Measurements from ENCODE around the gene ADGRD2.

The ADGRD2 gene

DNA sequence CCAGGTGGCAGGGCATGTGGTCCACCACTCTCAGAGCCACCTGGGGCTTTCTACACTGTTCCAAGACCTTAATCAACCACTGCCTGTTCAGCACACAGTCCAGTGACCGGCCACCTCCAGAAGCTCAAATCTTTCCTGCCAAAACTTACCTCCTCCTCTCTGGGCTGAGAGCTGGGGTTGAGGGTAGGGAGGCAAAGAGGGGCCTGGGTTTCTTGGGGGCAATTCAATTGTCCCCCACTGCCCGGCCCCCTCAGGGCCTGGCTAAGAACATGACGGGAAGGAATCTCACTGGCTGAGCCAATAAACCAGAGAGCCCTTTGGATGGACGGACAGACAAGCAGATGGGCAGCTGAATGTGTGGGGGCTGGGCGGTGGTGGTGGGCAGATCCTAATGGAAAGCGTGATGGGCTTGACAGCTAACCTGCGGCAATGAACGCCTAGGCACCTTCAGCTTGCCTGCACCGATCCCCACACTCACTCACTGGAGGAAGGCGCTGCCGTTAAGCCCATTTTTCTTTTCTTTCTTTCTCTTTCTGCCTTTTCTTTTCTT is 51.6 kb downstream of the ADGRD2 start:
- H3K4me1 ChIP-seq (ENCODE audit: control insufficient read depth, low read depth, low read length): no peaks in the 10 kb centered on the region
- H3K27me3 ChIP-seq (ENCODE audit: control insufficient read depth, insufficient read depth, low read length): peaks cover 66% of the 10 kb centered on the region
- no peak overlapping the region for H3K27ac ChIP-seq (ENCODE audit: low read length)
- H3K9ac ChIP-seq (ENCODE audit: low read length): no peak overlapping the region
- no peaks in the 10 kb centered on the region for H3K9me3 ChIP-seq (ENCODE audit: control insufficient read depth, low read depth, low read length)
- no peak overlapping the region for H3K4me3 ChIP-seq (ENCODE audit: low read length)
- no peaks in the 10 kb centered on the region for H3K36me3 ChIP-seq (ENCODE audit: control insufficient read depth, low read depth, low read length)

DNA sequence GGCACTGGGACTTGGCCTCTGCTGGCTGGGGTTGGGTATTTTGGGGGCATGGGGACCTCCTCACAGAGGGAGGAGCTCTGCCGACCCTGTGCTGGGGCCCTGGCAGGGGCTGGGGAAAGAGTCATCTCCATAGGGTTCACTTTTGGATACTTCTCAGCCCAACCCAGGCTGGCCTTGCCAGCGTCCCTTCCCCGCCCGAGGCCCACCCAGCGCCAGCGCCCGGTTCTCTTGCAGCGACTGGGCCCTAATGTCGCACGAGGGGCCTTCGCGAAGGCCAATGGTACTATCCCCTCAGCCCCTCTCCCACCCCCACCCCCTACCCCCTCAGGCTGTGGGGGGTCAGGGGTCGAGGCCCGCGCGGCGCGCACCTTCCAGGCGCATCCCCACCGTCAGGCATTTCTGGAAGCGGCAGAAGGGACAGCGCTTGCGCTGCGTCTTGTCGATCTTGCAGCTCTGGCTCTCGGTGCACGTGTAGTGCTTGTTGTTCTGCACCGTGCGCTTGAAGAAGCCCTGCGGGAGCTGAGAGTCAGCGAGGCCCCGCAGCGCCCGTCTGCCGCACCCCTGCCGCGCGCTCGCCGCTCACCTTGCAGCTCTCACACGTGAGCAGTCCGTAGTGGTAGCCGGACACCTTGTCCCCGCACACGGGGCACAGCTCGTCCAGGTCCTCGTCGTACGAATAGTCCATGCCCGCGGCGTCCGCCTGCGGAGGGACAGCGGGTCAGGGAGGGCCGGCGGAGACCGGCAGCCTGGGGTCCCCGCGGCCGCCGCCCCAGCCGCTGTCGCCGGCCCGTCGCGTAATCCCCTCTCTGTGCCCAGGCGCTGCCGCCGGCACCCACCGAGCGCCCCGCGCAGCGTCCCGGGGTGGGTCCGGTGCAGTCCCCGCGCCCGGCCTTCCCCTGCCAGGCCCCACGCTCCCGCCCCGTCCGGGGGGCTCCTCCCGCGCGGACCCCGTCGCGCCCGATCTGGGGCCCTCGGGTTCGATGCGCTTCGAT is 52.8 kb downstream of the ADGRD2 start:
- H3K4me1 ChIP-seq (ENCODE audit: control insufficient read depth, low read depth, low read length): no peaks in the 10 kb centered on the region
- H3K9me3 ChIP-seq (ENCODE audit: control insufficient read depth, low read depth, low read length): no peaks in the 10 kb centered on the region
- no peak overlapping the region for H3K4me3 ChIP-seq (ENCODE audit: low read length)
- peaks cover 68% of the 10 kb centered on the region for H3K27me3 ChIP-seq (ENCODE audit: control insufficient read depth, insufficient read depth, low read length)
- no peaks in the 10 kb centered on the region for H3K36me3 ChIP-seq (ENCODE audit: control insufficient read depth, low read depth, low read length)
- H3K27ac ChIP-seq (ENCODE audit: low read length): no peak overlapping the region
- no peak overlapping the region for H3K9ac ChIP-seq (ENCODE audit: low read length)

DNA sequence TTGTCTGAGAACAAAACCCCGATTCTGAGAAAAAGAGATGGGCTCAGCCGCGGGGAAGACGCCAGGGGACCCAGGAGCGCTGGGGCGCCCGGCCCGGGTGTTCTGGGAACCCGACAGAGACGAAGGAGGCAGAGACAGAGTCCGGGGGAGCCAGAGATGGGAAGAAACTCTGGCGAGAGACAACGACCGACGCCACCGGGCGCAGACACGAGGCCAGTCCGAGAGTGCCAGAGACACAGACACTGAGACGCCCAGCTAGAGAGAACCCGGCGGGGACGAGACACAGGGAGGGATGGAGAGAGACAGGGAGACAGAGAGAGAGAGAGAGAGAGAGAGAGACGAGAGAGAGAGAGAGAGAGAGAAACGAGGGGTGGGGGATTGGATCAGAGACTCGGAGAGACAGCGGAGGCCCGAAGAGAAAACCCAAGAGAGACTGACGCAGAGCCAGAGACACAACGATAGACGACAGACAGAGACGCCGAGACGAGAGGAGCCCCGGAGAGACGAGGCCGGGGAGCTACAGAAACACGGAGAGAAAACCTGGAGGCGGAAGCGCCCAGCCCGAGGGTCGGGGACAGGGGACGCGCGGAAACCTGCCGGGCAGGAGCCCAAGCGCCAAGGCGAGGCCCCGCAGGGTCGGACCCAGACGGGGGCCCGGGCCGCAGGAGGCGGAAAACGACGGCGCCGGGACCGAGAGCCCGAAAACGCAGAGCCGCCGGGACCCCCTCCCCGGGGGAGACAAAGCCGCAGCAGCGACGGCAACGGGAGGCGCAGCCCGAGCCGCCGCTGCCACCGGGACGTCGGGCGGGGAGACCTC is 53.7 kb downstream of the ADGRD2 start:
- H3K4me1 ChIP-seq (ENCODE audit: control insufficient read depth, low read depth, low read length): no peaks in the 10 kb centered on the region
- H3K27ac ChIP-seq (ENCODE audit: low read length): no peak overlapping the region
- H3K9me3 ChIP-seq (ENCODE audit: control insufficient read depth, low read depth, low read length): no peaks in the 10 kb centered on the region
- peaks cover 68% of the 10 kb centered on the region for H3K27me3 ChIP-seq (ENCODE audit: control insufficient read depth, insufficient read depth, low read length)
- peak overlapping the region; percentile 30 for H3K4me3 ChIP-seq (ENCODE audit: low read length)
- H3K36me3 ChIP-seq (ENCODE audit: control insufficient read depth, low read depth, low read length): no peaks in the 10 kb centered on the region
- H3K9ac ChIP-seq (ENCODE audit: low read length): no peak overlapping the region

DNA sequence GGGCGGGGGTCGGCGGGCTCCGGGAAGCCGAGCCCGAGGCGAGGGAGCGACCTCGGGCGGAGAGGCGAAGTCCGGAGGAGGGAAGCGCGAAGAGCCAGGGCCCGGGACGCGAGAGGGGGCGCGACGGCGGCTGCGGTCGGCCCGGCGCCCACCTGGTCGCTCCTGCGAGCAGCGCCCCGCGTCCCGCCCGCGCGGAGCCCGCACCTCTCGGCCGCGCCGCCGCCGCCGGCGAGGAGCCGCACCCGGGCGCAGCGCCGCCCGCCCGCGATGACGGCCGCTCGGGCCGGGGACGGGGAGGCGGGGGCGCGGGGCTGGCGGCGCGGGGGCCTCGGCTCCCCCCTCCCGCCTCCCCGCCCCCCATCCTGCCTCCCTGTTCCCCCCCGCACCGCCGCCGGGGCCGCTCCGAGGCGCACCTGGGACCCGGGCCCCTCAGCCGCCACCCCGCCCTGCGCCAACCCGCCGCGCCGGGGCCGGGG is 54.3 kb downstream of the ADGRD2 start:
- no peak overlapping the region for H3K9ac ChIP-seq (ENCODE audit: low read length)
- no peak overlapping the region for H3K27ac ChIP-seq (ENCODE audit: low read length)
- H3K4me1 ChIP-seq (ENCODE audit: control insufficient read depth, low read depth, low read length): no peaks in the 10 kb centered on the region
- H3K27me3 ChIP-seq (ENCODE audit: control insufficient read depth, insufficient read depth, low read length): peaks cover 63% of the 10 kb centered on the region
- H3K4me3 ChIP-seq (ENCODE audit: low read length): no peak overlapping the region
- no peaks in the 10 kb centered on the region for H3K9me3 ChIP-seq (ENCODE audit: control insufficient read depth, low read depth, low read length)
- H3K36me3 ChIP-seq (ENCODE audit: control insufficient read depth, low read depth, low read length): no peaks in the 10 kb centered on the region

DNA sequence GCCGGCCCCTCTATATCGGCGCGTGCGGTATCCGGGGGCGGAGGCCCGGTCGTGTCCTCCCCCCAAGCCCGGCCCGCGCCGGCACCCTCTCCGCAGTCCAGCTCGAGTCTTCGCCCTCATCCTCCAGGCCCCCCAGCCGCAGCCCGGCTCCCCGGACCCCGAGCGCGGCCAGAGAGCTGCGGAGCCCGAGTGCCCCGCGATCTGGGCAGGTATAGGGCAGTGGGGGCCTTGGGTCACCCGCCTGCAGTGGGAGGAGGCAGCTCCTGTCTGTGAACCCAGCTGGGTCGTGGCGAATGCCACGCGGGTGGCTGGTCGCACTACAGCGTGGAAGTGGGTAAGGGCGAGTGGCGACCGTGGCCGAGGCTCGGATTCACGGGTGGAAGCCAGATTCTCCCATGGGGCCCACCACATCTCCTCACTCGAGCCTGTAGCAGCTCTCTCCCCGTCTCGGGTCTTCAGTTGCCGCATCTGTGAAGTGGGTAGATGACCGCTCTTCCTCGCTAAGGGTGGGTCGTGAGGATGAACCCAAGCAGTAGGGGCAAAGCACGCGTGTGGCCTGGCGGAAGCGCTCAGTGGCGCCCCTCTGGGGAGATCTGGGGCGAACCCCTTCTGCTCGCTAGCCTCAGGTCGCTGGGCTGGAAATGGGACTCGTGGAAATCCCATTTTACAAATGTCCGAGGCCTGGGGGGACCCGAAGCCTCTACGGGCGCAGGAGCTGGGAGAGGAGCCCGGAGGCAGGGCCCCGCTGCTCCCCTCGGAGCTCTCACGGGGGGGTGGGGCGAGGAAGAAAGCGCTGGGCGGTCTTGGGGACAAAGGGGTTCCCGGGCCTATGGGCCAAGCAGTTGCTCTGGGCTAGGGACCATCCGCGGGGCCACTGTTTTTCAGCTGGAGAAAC is 55.0 kb downstream of the ADGRD2 start:
- Histone ChIP-seq H3K4me1 (ENCODE audit: control insufficient read depth, low read depth, low read length) (no peaks in the 10 kb centered on the region), H3K9me3 (ENCODE audit: control insufficient read depth, low read depth, low read length) (no peaks in the 10 kb centered on the region), H3K9ac (ENCODE audit: low read length) (no peak overlapping the region), H3K36me3 (ENCODE audit: control insufficient read depth, low read depth, low read length) (no peaks in the 10 kb centered on the region), H3K27me3 (ENCODE audit: control insufficient read depth, insufficient read depth, low read length) (peaks cover 62% of the 10 kb centered on the region), H3K27ac (ENCODE audit: low read length) (no peak overlapping the region), H3K4me3 (ENCODE audit: low read length) (peak overlapping the region; percentile 17)

DNA sequence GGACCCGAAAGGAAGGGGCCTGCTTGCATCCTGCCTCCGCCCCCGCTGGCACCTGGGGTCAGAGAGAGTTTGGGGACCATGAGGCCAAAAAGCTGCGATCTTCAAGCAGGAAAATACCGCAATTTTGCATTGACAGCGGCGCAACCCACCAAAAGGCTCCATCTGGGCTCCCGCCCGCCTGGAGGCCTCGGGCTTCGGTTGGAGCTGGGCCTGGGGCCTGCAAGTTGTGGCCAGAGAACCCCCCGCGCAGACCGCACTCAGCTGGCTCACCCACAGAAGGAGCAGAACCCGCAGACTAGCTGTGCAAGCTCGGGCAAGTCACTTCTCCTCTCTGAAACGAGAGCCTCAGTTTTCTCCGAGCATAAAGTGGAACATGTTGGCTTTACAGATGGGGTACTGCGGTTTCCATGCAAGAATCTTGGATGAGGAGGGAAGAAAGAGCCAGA is 55.7 kb downstream of the ADGRD2 start:
- H3K4me1 ChIP-seq (ENCODE audit: control insufficient read depth, low read depth, low read length): no peaks in the 10 kb centered on the region
- no peak overlapping the region for H3K4me3 ChIP-seq (ENCODE audit: low read length)
- H3K9me3 ChIP-seq (ENCODE audit: control insufficient read depth, low read depth, low read length): no peaks in the 10 kb centered on the region
- peaks cover 59% of the 10 kb centered on the region for H3K27me3 ChIP-seq (ENCODE audit: control insufficient read depth, insufficient read depth, low read length)
- no peak overlapping the region for H3K27ac ChIP-seq (ENCODE audit: low read length)
- H3K36me3 ChIP-seq (ENCODE audit: control insufficient read depth, low read depth, low read length): no peaks in the 10 kb centered on the region
- H3K9ac ChIP-seq (ENCODE audit: low read length): no peak overlapping the region

GRCh38 chr9:124506433-124506832 is 56.2 kb downstream of the ADGRD2 start:
- Histone ChIP-seq H3K36me3 (ENCODE audit: control insufficient read depth, low read depth, low read length) (no peaks in the 10 kb centered on the region), H3K27me3 (ENCODE audit: control insufficient read depth, insufficient read depth, low read length) (peaks cover 53% of the 10 kb centered on the region), H3K27ac (ENCODE audit: low read length) (no peak overlapping the region), H3K9ac (ENCODE audit: low read length) (no peak overlapping the region), H3K4me3 (ENCODE audit: low read length) (no peak overlapping the region), H3K4me1 (ENCODE audit: control insufficient read depth, low read depth, low read length) (peaks cover 3% of the 10 kb centered on the region), H3K9me3 (ENCODE audit: control insufficient read depth, low read depth, low read length) (no peaks in the 10 kb centered on the region)

GRCh38 chr9:124506931-124507879 is 57.0 kb downstream of the ADGRD2 start, which contains the start of gene NR5A1:
NR5A1 (minus strand) TSS chr9:124507399; CDS start chr9:124503395, 4,004 bp downstream.
- Histone ChIP-seq H3K4me1 (ENCODE audit: control insufficient read depth, low read depth, low read length) (peaks cover 9% of the 10 kb centered on the region), H3K27me3 (ENCODE audit: control insufficient read depth, insufficient read depth, low read length) (peaks cover 46% of the 10 kb centered on the region), H3K36me3 (ENCODE audit: control insufficient read depth, low read depth, low read length) (no peaks in the 10 kb centered on the region), H3K27ac (ENCODE audit: low read length) (no peak within 1 kb of the TSS), H3K9ac (ENCODE audit: low read length) (no peak within 1 kb of the TSS), H3K4me3 (ENCODE audit: low read length) (no peak within 1 kb of the TSS), H3K9me3 (ENCODE audit: control insufficient read depth, low read depth, low read length) (no peaks in the 10 kb centered on the region)

DNA sequence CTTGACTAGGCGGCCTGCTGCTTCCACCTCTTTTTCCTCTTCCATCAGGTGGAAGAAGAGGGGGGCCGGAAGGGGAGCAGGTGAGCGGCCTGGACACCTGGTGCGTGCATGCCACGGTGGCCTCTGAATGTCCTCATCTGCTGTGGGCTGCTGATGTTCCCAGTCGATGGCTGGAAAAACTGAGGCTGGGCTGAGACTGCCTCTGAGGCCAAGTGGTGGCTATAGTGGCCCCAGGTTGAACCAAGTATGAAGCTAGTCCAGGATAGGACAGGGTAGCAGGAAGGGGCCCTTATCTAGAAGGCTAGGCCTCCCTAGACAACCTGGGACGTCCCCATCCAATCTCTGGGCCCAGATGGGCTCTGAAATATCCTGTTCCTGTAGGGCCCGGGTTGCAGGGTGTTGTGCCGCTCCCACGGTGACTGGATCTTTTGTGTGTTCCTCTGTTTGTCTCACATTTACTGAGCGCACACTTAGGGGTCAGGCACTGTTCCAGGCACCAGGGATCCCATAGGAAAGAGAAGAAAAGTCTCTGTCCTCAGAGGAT is 57.7 kb downstream of the ADGRD2 start:
- Histone ChIP-seq H3K9me3 (ENCODE audit: control insufficient read depth, low read depth, low read length) (no peaks in the 10 kb centered on the region), H3K36me3 (ENCODE audit: control insufficient read depth, low read depth, low read length) (no peaks in the 10 kb centered on the region), H3K4me3 (ENCODE audit: low read length) (no peak overlapping the region), H3K4me1 (ENCODE audit: control insufficient read depth, low read depth, low read length) (peaks cover 9% of the 10 kb centered on the region), H3K27ac (ENCODE audit: low read length) (no peak overlapping the region), H3K9ac (ENCODE audit: low read length) (no peak overlapping the region), H3K27me3 (ENCODE audit: control insufficient read depth, insufficient read depth, low read length) (peaks cover 38% of the 10 kb centered on the region)

Data from iPS-18a (cell line).